Central memory CD8-positive, alpha-beta T cell (primary cell): ENCODE results near the gene PID1.

Source experiments
- ATAC-seq: fragments of 150-1000 bp; cut with Tn5 transposase; replicated peaks from 2 replicates; pipeline ENCODE4 v1.10.0; 2022; ENCODE audit warnings: mild to moderate bottlenecking, moderate FRiP score, moderate number of reproducible peaks; ENCODE audit not compliant: poor library complexity, severe bottlenecking; ENCODE audit errors: extremely low read depth
- DNase-seq, 2 donors: peaks; one replicate each; pipeline ENCODE4 v3.0.0; 2021; ENCODE audit warnings: low spot score in 2 of 2
- H3K27ac Mint-ChIP-seq: one replicate; pipeline ENCODE4 v1.8.0; 2022; ENCODE audit warnings: low read depth, mild to moderate bottlenecking, moderate library complexity, mixed read lengths
- H3K27me3 Mint-ChIP-seq: one replicate; pipeline ENCODE4 v1.8.0; 2022; ENCODE audit warnings: mixed read lengths
- H3K36me3 Mint-ChIP-seq: one replicate; pipeline ENCODE4 v1.8.0; 2022; ENCODE audit warnings: mild to moderate bottlenecking, moderate library complexity, mixed read lengths; ENCODE audit not compliant: insufficient read depth
- H3K4me1 Mint-ChIP-seq: one replicate; pipeline ENCODE4 v1.8.0; 2022; ENCODE audit warnings: mixed read lengths
- H3K4me3 Mint-ChIP-seq: one replicate; pipeline ENCODE4 v1.8.0; 2022; ENCODE audit warnings: mild to moderate bottlenecking, moderate library complexity, mixed read lengths
- H3K9me3 Mint-ChIP-seq: one replicate; pipeline ENCODE4 v1.8.0; 2022; ENCODE audit warnings: mixed read lengths

Gene PID1

DNA sequence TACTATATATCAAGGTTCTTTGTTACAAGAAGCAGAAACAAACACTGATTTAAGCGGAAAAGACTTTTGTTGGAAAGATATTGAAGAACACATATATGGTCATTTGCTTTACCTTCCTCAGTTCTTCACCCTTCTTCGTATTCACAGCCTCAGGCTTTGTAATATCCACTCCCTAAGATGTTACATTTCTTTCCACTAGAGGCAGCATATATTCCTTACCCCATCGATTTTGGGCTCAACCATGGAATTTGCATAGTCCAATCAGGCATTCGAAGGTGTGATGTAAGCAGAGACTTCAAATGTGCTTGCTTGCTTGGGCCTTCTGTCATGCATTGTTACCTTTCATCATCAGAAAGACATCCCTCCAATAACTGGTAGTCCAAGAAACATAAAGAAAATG, 287.4 kb downstream of the PID1 start:
- Mint-ChIP-seq H3K27ac (no peak overlapping the region), H3K27me3 (no peaks in the 10 kb centered on the region), H3K9me3 (peaks cover 11% of the 10 kb centered on the region), H3K36me3 (no peaks in the 10 kb centered on the region), H3K4me3 (no peak overlapping the region), H3K4me1 (no peaks in the 10 kb centered on the region)
- DNase-seq, result no peak
- no peak for ATAC-seq

DNA sequence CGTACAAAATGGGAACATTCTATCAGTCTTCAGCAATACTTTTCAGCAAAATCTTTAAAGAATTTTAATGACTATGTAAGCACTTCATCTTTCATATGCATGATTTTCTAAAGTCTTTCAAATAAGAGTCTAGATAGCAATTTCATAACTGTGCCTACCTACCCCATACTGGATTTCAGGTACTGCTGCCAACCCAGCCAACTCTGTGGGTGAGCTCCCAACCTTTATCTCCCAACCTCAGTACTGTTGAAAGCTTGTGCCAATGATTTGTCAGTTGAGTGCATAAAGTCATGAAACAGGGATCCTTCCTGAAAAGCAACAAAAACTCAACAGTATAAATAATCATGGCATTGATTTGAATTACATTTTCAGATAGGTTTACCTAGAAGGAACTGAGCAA, 296.9 kb downstream of the PID1 start:
- DNase-seq (no peak), ATAC-seq (no peak)
- peaks cover 5% of the 10 kb centered on the region for H3K9me3 Mint-ChIP-seq
- no peaks in the 10 kb centered on the region for H3K36me3 Mint-ChIP-seq
- H3K27ac Mint-ChIP-seq, result no peak overlapping the region
- H3K4me3 Mint-ChIP-seq, result no peak overlapping the region
- H3K27me3 Mint-ChIP-seq, result no peaks in the 10 kb centered on the region
- no peaks in the 10 kb centered on the region for H3K4me1 Mint-ChIP-seq
